ENCODE data around the gene PCK2. TPM values are rescaled to one million over a fixed set of nuclear protein-coding genes. Genes with fewer than 3 reads are reported as not detected.
A peak's percentile ranks its signal among the peaks of the same experiment; 100 is the strongest.

The PCK2 gene
- total RNA-seq, 4 donors from 2014 or later, result 74.4 to 238 (median 130) TPM

- TF ChIP-seq POLR2AphosphoS5 (IDR thresholded peaks at IDR 0.05) (peak in 1 of 3 donors; percentile 21), EP300 (IDR thresholded peaks at IDR 0.05; ENCODE audit: low read depth) (no peak)
- 0% methylated on average over 65 of the region's 92 CpGs; no CpG with 5 or more reads in 1 of the 2 donors for WGBS, 2 donors (ENCODE audit: low coverage in 1 of 2)
- in situ Hi-C loops (cut with MboI; ENCODE audit: low pct_ligation_motif_present in 1 of 4, low pct_unique_long_range_greater_than_20kb in 1 of 4, low sequenced_read_pairs in 3 of 4), result no loop called here
- DNase-seq, result peak; percentile 72
- no peaks in the 10 kb centered on the region for H3K9me3 ChIP-seq
- peak within 1 kb of the TSS; percentile 40 to 72 (median 58) for H3K27ac ChIP-seq
- peaks cover 7 to 15% (median 12%) of the 10 kb centered on the region in 4 donors for H3K4me1 ChIP-seq
- H3K27me3 ChIP-seq, result no peaks in the 10 kb centered on the region
- intact Hi-C loops (cut with DNase I; ENCODE audit: low total_unique reads), result no loop called here
- H3K36me3 ChIP-seq, result no peaks in the 10 kb centered on the region
- H3K4me3 ChIP-seq, result peak within 1 kb of the TSS; percentile 40 to 66 (median 56)
Measured at GRCh38 chr14:24051789-24052655, 42.1 kb upstream of the PCK2 start, which contains the start of gene CARMIL3. TSS of gene CARMIL3 (plus strand) at chr14:24052009. CDS start at chr14:24052154, 145 bp downstream.

GRCh38 chr14:24052656-24053547 lies 41.2 kb upstream of the PCK2 start:
- no peak for DNase-seq
- peak overlapping the region in 3 of 4 donors; percentile 40 to 66 (median 62) for H3K4me3 ChIP-seq
- intact Hi-C loops (cut with DNase I; ENCODE audit: low total_unique reads), result no loop called here
- in situ Hi-C loops (cut with MboI; ENCODE audit: low pct_ligation_motif_present in 1 of 4, low pct_unique_long_range_greater_than_20kb in 1 of 4, low sequenced_read_pairs in 3 of 4), result no loop called here
- peaks cover 7 to 15% (median 12%) of the 10 kb centered on the region in 4 donors for H3K4me1 ChIP-seq
- H3K9me3 ChIP-seq, result no peaks in the 10 kb centered on the region
- TF ChIP-seq POLR2A (IDR thresholded peaks at IDR 0.05), result no peak
- no peak for TF ChIP-seq POLR2AphosphoS5 (IDR thresholded peaks at IDR 0.05)
- TF ChIP-seq EP300 (IDR thresholded peaks at IDR 0.05; ENCODE audit: low read depth), result no peak
- no peak for TF ChIP-seq CTCF (IDR thresholded peaks at IDR 0.05)
- no peaks in the 10 kb centered on the region for H3K27me3 ChIP-seq
- H3K27ac ChIP-seq, result no peak overlapping the region
- H3K36me3 ChIP-seq, result no peaks in the 10 kb centered on the region
- WGBS, 2 donors (ENCODE audit: low coverage in 1 of 2), result 37 to 40% methylated on average over 1 to 20 of the region's 20 CpGs

- H3K9me3 ChIP-seq, result no peaks in the 10 kb centered on the region
- DNase-seq, result no peak
- H3K4me1 ChIP-seq, result peaks cover 7 to 16% (median 13%) of the 10 kb centered on the region in 4 donors
- H3K27me3 ChIP-seq, result no peaks in the 10 kb centered on the region
- H3K36me3 ChIP-seq, result no peaks in the 10 kb centered on the region
- in situ Hi-C loops (cut with MboI; ENCODE audit: low pct_ligation_motif_present in 1 of 4, low pct_unique_long_range_greater_than_20kb in 1 of 4, low sequenced_read_pairs in 3 of 4) (no loop called here), intact Hi-C loops (cut with DNase I; ENCODE audit: low total_unique reads) (no loop called here)
- no peak overlapping the region for H3K4me3 ChIP-seq
- H3K27ac ChIP-seq, result no peak overlapping the region
- 40 to 84% methylated on average over 1 to 10 of the region's 10 CpGs for WGBS, 2 donors (ENCODE audit: low coverage in 1 of 2)
- TF ChIP-seq CTCF (IDR thresholded peaks at IDR 0.05) (no peak), POLR2A (IDR thresholded peaks at IDR 0.05) (no peak), POLR2AphosphoS5 (IDR thresholded peaks at IDR 0.05) (no peak), EP300 (IDR thresholded peaks at IDR 0.05; ENCODE audit: low read depth) (no peak)
Measured at GRCh38 chr14:24053548-24054323, 40.4 kb upstream of the PCK2 start.

- Histone ChIP-seq H3K36me3 (no peaks in the 10 kb centered on the region), H3K27me3 (no peaks in the 10 kb centered on the region), H3K4me1 (peaks cover 7 to 16% (median 13%) of the 10 kb centered on the region in 4 donors), H3K4me3 (no peak overlapping the region), H3K27ac (no peak overlapping the region), H3K9me3 (no peaks in the 10 kb centered on the region)
- 85% methylated on average over 6 of the region's 6 CpGs; no CpG with 5 or more reads in 1 of the 2 donors for WGBS, 2 donors (ENCODE audit: low coverage in 1 of 2)
- TF ChIP-seq EP300 (IDR thresholded peaks at IDR 0.05; ENCODE audit: low read depth), result no peak
- no peak for TF ChIP-seq CTCF (IDR thresholded peaks at IDR 0.05)
- no peak for TF ChIP-seq POLR2A (IDR thresholded peaks at IDR 0.05)
- TF ChIP-seq POLR2AphosphoS5 (IDR thresholded peaks at IDR 0.05), result no peak
- intact Hi-C loops (cut with DNase I; ENCODE audit: low total_unique reads), result no loop called here
- in situ Hi-C loops (cut with MboI; ENCODE audit: low pct_ligation_motif_present in 1 of 4, low pct_unique_long_range_greater_than_20kb in 1 of 4, low sequenced_read_pairs in 3 of 4), result no loop called here
- no peak for DNase-seq
Measured at GRCh38 chr14:24054324-24054641, 39.8 kb upstream of the PCK2 start.

All from transverse colon (tissue), 4 donors.